ENCODE measurements around the gene FCRL3. TPM values are rescaled to one million over a fixed set of nuclear protein-coding genes. Genes with fewer than 3 reads are reported as not detected.

The FCRL3 gene
- total and polyA plus RNA-seq, 2 of the 8 experiments (the other 6 are each of a cell fraction or from before 2014, with no cell fraction given): not detected

DNA sequence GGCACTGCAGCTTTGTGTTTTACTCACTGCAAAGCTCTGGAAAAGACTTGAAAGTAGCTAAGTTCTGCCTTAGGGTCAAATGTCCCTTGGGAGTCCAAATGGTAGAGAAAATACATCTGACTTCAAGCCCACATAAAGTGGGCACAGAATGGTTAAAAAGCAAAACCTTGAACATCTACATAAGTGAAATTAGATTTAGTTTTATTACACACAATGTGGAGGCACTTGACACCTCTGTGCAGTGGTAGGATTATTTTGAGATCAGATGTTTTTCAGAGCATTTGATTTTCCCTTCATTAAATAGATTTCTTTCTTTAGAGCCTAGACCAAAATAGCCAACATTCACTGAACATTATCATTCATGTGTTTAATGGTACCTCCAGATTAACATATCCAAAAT, 11.2 kb upstream of the FCRL3 start (continued):
- TF ChIP-seq SP4 (IDR thresholded peaks at IDR 0.05; ENCODE audit: low read length) (no peak), SIN3A (conservative IDR thresholded peaks at IDR 0.05 in 1 of 2, IDR thresholded peaks at IDR 0.05 in 1 of 2; ENCODE audit: low read depth in 1 of 2, low read length in 2 of 2) (no peak), RXRA (IDR thresholded peaks at IDR 0.05; ENCODE audit: insufficient read depth, low read depth, low read length) (no peak), MAFK (IDR thresholded peaks at IDR 0.05; ENCODE audit: low read depth, low read length) (no peak), RBBP5 (IDR thresholded peaks at IDR 0.05; ENCODE audit: borderline replicate concordance, low read depth, low read length) (no peak), HDAC6 (IDR thresholded peaks at IDR 0.05; ENCODE audit: low read depth, low read length) (no peak), NRF1 (IDR thresholded peaks at IDR 0.05; ENCODE audit: low read depth, low read length) (no peak), PHF8 (conservative IDR thresholded peaks at IDR 0.05; ENCODE audit: low read depth, low read length) (no peak), EZH2 (IDR thresholded peaks at IDR 0.05; ENCODE audit: low read depth, low read length, severe bottlenecking) (no peak), EP300 (IDR thresholded peaks at IDR 0.05; ENCODE audit: borderline replicate concordance in 1 of 2, low read depth in 2 of 2, low read length in 2 of 2) (no peak), BCL11A (IDR thresholded peaks at IDR 0.05; ENCODE audit: low read depth in 2 of 2, low read length in 2 of 2) (no peak), POLR2A (IDR thresholded peaks at IDR 0.05; ENCODE audit: control extremely low read depth in 1 of 2, low read depth in 2 of 2, low read length in 2 of 2) (no peak), TCF12 (IDR thresholded peaks at IDR 0.05; ENCODE audit: low read depth, low read length) (no peak), CHD1 (IDR thresholded peaks at IDR 0.05; ENCODE audit: low read depth, low read length) (no peak)
- TF ChIP-seq, protein P1, sequence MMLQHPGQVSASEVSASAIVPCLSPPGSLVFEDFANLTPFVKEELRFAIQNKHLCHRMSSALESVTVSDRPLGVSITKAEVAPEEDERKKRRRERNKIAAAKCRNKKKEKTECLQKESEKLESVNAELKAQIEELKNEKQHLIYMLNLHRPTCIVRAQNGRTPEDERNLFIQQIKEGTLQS (IDR thresholded peaks at IDR 0.05; ENCODE audit: insufficient read depth, low read depth, low read length): no peak
- TF ChIP-seq, protein P2, sequence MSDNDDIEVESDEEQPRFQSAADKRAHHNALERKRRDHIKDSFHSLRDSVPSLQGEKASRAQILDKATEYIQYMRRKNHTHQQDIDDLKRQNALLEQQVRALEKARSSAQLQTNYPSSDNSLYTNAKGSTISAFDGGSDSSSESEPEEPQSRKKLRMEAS (IDR thresholded peaks at IDR 0.05): no peak
- TF ChIP-seq, protein P3, sequence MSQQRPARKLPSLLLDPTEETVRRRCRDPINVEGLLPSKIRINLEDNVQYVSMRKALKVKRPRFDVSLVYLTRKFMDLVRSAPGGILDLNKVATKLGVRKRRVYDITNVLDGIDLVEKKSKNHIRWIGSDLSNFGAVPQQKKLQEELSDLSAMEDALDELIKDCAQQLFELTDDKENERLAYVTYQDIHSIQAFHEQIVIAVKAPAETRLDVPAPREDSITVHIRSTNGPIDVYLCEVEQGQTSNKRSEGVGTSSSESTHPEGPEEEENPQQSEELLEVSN (IDR thresholded peaks at IDR 0.05): no peak
